ENCODE data around the gene CDS1. TPM values are rescaled to one million over a fixed set of nuclear protein-coding genes. Genes with fewer than 3 reads are reported as not detected.

Gene CDS1
- total and polyA plus RNA-seq, 10 of the 15 experiments (the other 5 are each of a cell fraction or from before 2014, with no cell fraction given), result 0.03 TPM; not detected in 8

DNA sequence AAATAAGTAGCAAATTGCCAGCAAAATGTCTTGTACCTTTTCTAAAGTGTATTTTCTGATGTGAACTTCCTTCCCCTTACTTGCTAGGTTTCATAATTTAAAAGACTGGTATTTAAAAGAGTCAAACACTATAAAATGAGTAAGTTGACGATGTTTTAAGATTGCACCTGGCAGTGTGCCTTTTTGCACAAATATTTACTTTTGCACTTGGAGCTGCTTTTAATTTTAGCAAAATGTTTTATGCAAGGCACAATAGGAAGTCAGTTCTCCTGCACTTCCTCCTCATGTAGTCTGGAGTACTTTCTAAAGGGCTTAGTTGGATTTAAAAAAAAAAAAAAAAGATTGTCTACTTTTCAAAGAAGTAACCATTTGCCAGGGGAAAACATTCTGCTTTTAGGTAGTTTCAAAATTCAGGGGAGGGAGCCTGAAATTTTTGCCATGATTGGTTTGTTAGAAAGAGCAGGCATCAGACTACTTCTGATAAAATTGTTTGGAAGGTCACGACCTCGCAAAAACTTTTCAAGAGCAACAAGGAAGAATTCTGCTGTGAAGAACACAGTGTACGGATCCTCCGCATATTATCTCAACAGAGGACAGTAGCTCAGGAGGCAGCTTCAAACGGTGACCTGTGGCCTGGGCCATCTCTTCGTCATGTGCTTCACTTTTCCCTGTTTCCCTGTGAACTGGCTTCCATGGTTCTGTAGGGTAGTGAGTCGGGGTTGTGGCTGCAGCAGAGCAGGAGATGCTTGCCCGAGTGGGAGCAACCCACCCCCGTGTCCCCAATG is 66.1 kb downstream of the CDS1 start:
- in situ Hi-C loops (cut with MboI), result no loop called here
- TF ChIP-seq HDGF (IDR thresholded peaks at IDR 0.05), result no peak
- TF ChIP-seq, protein P1, sequence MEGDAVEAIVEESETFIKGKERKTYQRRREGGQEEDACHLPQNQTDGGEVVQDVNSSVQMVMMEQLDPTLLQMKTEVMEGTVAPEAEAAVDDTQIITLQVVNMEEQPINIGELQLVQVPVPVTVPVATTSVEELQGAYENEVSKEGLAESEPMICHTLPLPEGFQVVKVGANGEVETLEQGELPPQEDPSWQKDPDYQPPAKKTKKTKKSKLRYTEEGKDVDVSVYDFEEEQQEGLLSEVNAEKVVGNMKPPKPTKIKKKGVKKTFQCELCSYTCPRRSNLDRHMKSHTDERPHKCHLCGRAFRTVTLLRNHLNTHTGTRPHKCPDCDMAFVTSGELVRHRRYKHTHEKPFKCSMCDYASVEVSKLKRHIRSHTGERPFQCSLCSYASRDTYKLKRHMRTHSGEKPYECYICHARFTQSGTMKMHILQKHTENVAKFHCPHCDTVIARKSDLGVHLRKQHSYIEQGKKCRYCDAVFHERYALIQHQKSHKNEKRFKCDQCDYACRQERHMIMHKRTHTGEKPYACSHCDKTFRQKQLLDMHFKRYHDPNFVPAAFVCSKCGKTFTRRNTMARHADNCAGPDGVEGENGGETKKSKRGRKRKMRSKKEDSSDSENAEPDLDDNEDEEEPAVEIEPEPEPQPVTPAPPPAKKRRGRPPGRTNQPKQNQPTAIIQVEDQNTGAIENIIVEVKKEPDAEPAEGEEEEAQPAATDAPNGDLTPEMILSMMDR (IDR thresholded peaks at IDR 0.05 in 2 of 3, conservative IDR thresholded peaks at IDR 0.05 in 1 of 3; ENCODE audit: control insufficient read depth in 2 of 3, extremely low read depth in 1 of 3, insufficient read depth in 1 of 3, low read depth in 3 of 3, low read length in 3 of 3), result no peak
- no peak for TF ChIP-seq MXI1 (IDR thresholded peaks at IDR 0.05; ENCODE audit: low read depth, low read length)
- TF ChIP-seq SMAD1 (IDR thresholded peaks at IDR 0.05; ENCODE audit: low read depth, partially characterized antibody), result no peak
- TF ChIP-seq, protein P2, sequence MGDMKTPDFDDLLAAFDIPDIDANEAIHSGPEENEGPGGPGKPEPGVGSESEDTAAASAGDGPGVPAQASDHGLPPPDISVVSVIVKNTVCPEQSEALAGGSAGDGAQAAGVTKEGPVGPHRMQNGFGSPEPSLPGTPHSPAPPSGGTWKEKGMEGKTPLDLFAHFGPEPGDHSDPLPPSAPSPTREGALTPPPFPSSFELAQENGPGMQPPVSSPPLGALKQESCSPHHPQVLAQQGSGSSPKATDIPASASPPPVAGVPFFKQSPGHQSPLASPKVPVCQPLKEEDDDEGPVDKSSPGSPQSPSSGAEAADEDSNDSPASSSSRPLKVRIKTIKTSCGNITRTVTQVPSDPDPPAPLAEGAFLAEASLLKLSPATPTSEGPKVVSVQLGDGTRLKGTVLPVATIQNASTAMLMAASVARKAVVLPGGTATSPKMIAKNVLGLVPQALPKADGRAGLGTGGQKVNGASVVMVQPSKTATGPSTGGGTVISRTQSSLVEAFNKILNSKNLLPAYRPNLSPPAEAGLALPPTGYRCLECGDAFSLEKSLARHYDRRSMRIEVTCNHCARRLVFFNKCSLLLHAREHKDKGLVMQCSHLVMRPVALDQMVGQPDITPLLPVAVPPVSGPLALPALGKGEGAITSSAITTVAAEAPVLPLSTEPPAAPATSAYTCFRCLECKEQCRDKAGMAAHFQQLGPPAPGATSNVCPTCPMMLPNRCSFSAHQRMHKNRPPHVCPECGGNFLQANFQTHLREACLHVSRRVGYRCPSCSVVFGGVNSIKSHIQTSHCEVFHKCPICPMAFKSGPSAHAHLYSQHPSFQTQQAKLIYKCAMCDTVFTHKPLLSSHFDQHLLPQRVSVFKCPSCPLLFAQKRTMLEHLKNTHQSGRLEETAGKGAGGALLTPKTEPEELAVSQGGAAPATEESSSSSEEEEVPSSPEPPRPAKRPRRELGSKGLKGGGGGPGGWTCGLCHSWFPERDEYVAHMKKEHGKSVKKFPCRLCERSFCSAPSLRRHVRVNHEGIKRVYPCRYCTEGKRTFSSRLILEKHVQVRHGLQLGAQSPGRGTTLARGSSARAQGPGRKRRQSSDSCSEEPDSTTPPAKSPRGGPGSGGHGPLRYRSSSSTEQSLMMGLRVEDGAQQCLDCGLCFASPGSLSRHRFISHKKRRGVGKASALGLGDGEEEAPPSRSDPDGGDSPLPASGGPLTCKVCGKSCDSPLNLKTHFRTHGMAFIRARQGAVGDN (IDR thresholded peaks at IDR 0.05), result no peak
- TF ChIP-seq ZNF384 (IDR thresholded peaks at IDR 0.05; ENCODE audit: borderline replicate concordance, low read depth, low read length), result no peak
- TF ChIP-seq YY1 (IDR thresholded peaks at IDR 0.05; ENCODE audit: low read depth, low read length), result no peak
- TF ChIP-seq, protein P3, sequence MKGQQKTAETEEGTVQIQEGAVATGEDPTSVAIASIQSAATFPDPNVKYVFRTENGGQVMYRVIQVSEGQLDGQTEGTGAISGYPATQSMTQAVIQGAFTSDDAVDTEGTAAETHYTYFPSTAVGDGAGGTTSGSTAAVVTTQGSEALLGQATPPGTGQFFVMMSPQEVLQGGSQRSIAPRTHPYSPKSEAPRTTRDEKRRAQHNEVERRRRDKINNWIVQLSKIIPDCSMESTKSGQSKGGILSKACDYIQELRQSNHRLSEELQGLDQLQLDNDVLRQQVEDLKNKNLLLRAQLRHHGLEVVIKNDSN (IDR thresholded peaks at IDR 0.05; ENCODE audit: borderline replicate concordance, extremely low read length, insufficient read depth, low read depth, low read length), result no peak
- Histone ChIP-seq H3K79me2 (ENCODE audit: control insufficient read depth, insufficient read depth, low read length) (no peaks in the 10 kb centered on the region), H3K9me3 (replicated peaks; ENCODE audit: control insufficient read depth, insufficient read depth, low read length) (no peaks in the 10 kb centered on the region), H3K36me3 (ENCODE audit: control insufficient read depth in 2 of 2, insufficient read depth in 2 of 2, low read length in 1 of 2) (no peaks in the 10 kb centered on the region), H3K4me1 (ENCODE audit: control insufficient read depth, insufficient read depth, low read length) (no peaks in the 10 kb centered on the region), H3K27ac (ENCODE audit: control insufficient read depth, insufficient read depth) (no peak overlapping the region), H3K9ac (ENCODE audit: control insufficient read depth, insufficient read depth, low read length) (no peak overlapping the region), H2AFZ (ENCODE audit: control insufficient read depth, low read depth, low read length) (no peak overlapping the region), H4K20me1 (ENCODE audit: control insufficient read depth, insufficient read depth) (no peaks in the 10 kb centered on the region), H3K27me3 (replicated peaks in 1 of 2; ENCODE audit: control insufficient read depth in 2 of 2, insufficient read depth in 2 of 2, low read length in 1 of 2) (no peaks in the 10 kb centered on the region), H3K4me2 (ENCODE audit: control insufficient read depth, insufficient read depth) (no peak overlapping the region), H3K4me3 (no peak overlapping the region)
- SMC1A ChIA-PET (ENCODE audit: uncharacterized antibody, unreplicated experiment), result no interaction called here
- RAD21 ChIA-PET (ENCODE audit: unreplicated experiment), result no interaction called here
- FAIRE-seq, result no peak
- ATAC-seq, result no peak
- CTCF ChIA-PET, result no interaction called here
- no peak for DNase-seq (ENCODE audit: low read depth, low spot score)
- POLR2A ChIA-PET, result no interaction called here
- no TSS peak for BruUV-seq (replicated peaks)
- 28% methylated on average over 10 of the region's 10 CpGs for WGBS (ENCODE audit: insufficient coverage, insufficient replicate concordance, low lambda C conversion rate, missing lambda C conversion rate)
- intact Hi-C loops (cut with micrococcal nuclease; ENCODE audit: unreplicated experiment), result no loop called here
